GM19395 (cell line): ENCODE results near the gene HES4.
"Not testable (repeated sequence)": the region's sequence is repeated elsewhere in the genome, so short reads cannot be mapped to it uniquely, and the experiment has no call there.

Experiments
- ATAC-seq: cut with Tn5 transposase; IDR thresholded peaks from one replicate; pipeline ENCODE4 v1.9.1; 2021; ENCODE audit warnings: mild to moderate bottlenecking, moderate library complexity; ENCODE audit not compliant: unreplicated experiment

Gene HES4

GRCh38 chr1:1000357-1001056 lies 610 bp upstream of the HES4 start:
- ATAC-seq, result no peak

GRCh38 chr1:998995-999724 lies 737 bp downstream of the HES4 start:
- ATAC-seq, result no peak

GRCh38 chr1:998745-998994 lies 1.2 kb downstream of the HES4 start:
- ATAC-seq, result no peak

GRCh38 chr1:997993-998744 lies 1.7 kb downstream of the HES4 start:
- ATAC-seq, result no peak

- no peak for ATAC-seq
These were observed 2.2 kb downstream of the HES4 start for GRCh38 chr1:997713-997992.

- ATAC-seq, result no peak
These were observed 2.8 kb downstream of the HES4 start for GRCh38 chr1:996851-997712.

- no peak for ATAC-seq
These were observed 3.9 kb downstream of the HES4 start for GRCh38 chr1:995665-996633.

GRCh38 chr1:994546-994945 lies 5.4 kb downstream of the HES4 start:
- not testable (repeated sequence) for ATAC-seq

GRCh38 chr1:993379-993995 lies 6.4 kb downstream of the HES4 start:
- ATAC-seq, result no peak

GRCh38 chr1:992362-992761 lies 7.5 kb downstream of the HES4 start:
- ATAC-seq, result no peak

GRCh38 chr1:991895-992294 lies 8.0 kb downstream of the HES4 start:
- ATAC-seq, result no peak

- not testable (repeated sequence) for ATAC-seq
These were observed 8.6 kb downstream of the HES4 start for GRCh38 chr1:991275-991674.

GRCh38 chr1:988061-988460 lies 11.8 kb downstream of the HES4 start:
- not testable (repeated sequence) for ATAC-seq

GRCh38 chr1:985126-985525 lies 14.8 kb downstream of the HES4 start:
- ATAC-seq, result no peak

GRCh38 chr1:984476-984814 lies 15.5 kb downstream of the HES4 start:
- ATAC-seq, result no peak

- ATAC-seq, result no peak
These were observed 16.0 kb downstream of the HES4 start for GRCh38 chr1:983798-984475.

GRCh38 chr1:982765-983436 lies 17.0 kb downstream of the HES4 start:
- no peak for ATAC-seq

GRCh38 chr1:981955-982558 lies 17.8 kb downstream of the HES4 start, which contains the start of gene PERM1:
Gene PERM1 (minus strand): TSS chr1:982093. CDS start chr1:981029, 1,064 bp downstream.
- ATAC-seq, result no peak
